Spleen (tissue), 11 donors: Measurements from ENCODE around the gene FAM234B. TPM values are rescaled to one million over a fixed set of nuclear protein-coding genes. Genes with fewer than 3 reads are reported as not detected.
A peak's percentile ranks its signal among the peaks of the same experiment; 100 is the strongest.

ENCODE experiments used
- DNase-seq: peaks from one replicate; pipeline ENCODE4 v3.0.0-alpha.2; 2020
- H3K27ac ChIP-seq, 8 donors: fragments of 200-600 bp; sonication (generic) in 7 of 8; 1 replicate in 4 of 8; 2 replicates in 4 of 8; pipeline versions ENCODE4 v1.5.0 to v1.8.0; 2016 to 2021; ENCODE audit warnings: inconsistent platforms in 4 of 8, mild to moderate bottlenecking in 4 of 8, moderate library complexity in 1 of 8
- H3K27me3 ChIP-seq, 7 donors: fragments of 200-600 bp; sonication (generic) in 6 of 7; replicated peaks in 1 of 7; 1 replicate in 4 of 7; 2 replicates in 3 of 7; pipeline versions ENCODE4 v1.5.0 to v1.8.0; 2016 to 2021; ENCODE audit warnings: inconsistent platforms in 3 of 7, mild to moderate bottlenecking in 1 of 7
- H3K36me3 ChIP-seq, 6 donors: fragments of 200-600 bp; sonication (generic) in 5 of 6; 1 replicate in 4 of 6; 2 replicates in 2 of 6; pipeline versions ENCODE4 v1.5.0 to v1.8.0; 2016 to 2021; ENCODE audit warnings: inconsistent platforms in 2 of 6
- H3K4me1 ChIP-seq, 6 donors: fragments of 200-600 bp; sonication (generic) in 5 of 6; 1 replicate in 3 of 6; 2 replicates in 3 of 6; pipeline versions ENCODE4 v1.5.0 to v1.8.0; 2016 to 2021; ENCODE audit warnings: inconsistent platforms in 3 of 6
- H3K4me3 ChIP-seq, 8 donors: fragments of 200-600 bp; sonication (generic) in 7 of 8; 1 replicate in 4 of 8; 2 replicates in 4 of 8; pipeline versions ENCODE4 v1.5.0 to v1.8.0; 2016 to 2021; ENCODE audit warnings: inconsistent platforms in 4 of 8, mild to moderate bottlenecking in 4 of 8, moderate library complexity in 2 of 8
- H3K9me3 ChIP-seq, 8 donors: fragments of 200-600 bp; sonication (generic) in 7 of 8; 1 replicate in 4 of 8; 2 replicates in 4 of 8; pipeline versions ENCODE4 v1.5.0 to v1.8.0; 2016 to 2021; ENCODE audit warnings: inconsistent platforms in 4 of 8
- CTCF ChIP-seq, 11 experiments: fragments of 200-600 bp in 7 of 11; fragments of 450-650 bp in 4 of 11; sonication (generic) in 4 of 11; IDR thresholded peaks in 8 of 11; conservative IDR thresholded peaks in 3 of 11; 1 replicate in 7 of 11; 2 replicates in 4 of 11; pipeline versions ENCODE4 v1.4.0 to v1.8.0; 2016 to 2021; ENCODE audit warnings: antibody characterized with exemption in 11 of 11, inconsistent platforms in 4 of 11, mild to moderate bottlenecking in 1 of 11
- POLR2A ChIP-seq, 3 donors: fragments of 450-650 bp; IDR thresholded peaks; one replicate each; pipeline ENCODE4 v1.5.1; 2017; ENCODE audit warnings: antibody characterized with exemption in 3 of 3, mild to moderate bottlenecking in 1 of 3
- POLR2AphosphoS5 ChIP-seq, 3 donors: sonication (generic); formaldehyde crosslinking; IDR thresholded peaks; one replicate each; pipeline ENCODE4 v1.5.1; 2017; ENCODE audit warnings: antibody characterized with exemption in 3 of 3
- WGBS, 5 donors: extraction: QIAGEN DNeasy Blood & Tissue Kit in 3 of 5; methylation state at CpG; one replicate each; pipeline versions ENCODE4 v1.1.5 to v1.1.7; 2013 to 2018; 5-methylcytosine and 5-hydroxymethylcytosine counted together
- intact Hi-C: fragments of 100-400 bp; cut with DNase I; formaldehyde crosslinking; loops from one replicate; pipeline ENCODE4 v1.15.0; 2023; ENCODE audit warnings: low total_unique reads
- polyA plus RNA-seq, 3 donors: library from polyadenylated mRNA; stranded (reverse); fragments of 200-250 nt; gene quantifications; one replicate each; pipeline ENCODE4 v1.2.1, GENCODE V29; 2013
- total RNA-seq, 7 donors: library from RNA; depleted of rRNA in 3 of 7; stranded (reverse); fragments of >200 nt in 3 of 7; fragmentation: NEBNext Ultra II Directional in 4 of 7; extraction: Animal tissue kit (Norgen Biotek cat#: 25700) in 4 of 7; gene quantifications; one replicate each; pipeline versions ENCODE4 v1.1.0 to v1.2.1, GENCODE V29; 2016 to 2021
- donor health status: healthy with polysubstance abuse.
- donor health status: DM: no; HTN: no; CAD: no; lungs with moderate emphysema.
- donor health status: DM: no; HTN: no; CAD: no.
- donor health status: Bipolar disorder and iron deficiency.
- donor health status: healthy.
- donor health status: DM: no; HTN: no; CAD: no.
- donor health status: DM: yes; HTN: yes; CAD: no.

The FAM234B gene
- total and polyA plus RNA-seq, 10 donors: 0.59 to 8.2 (median 6.2) TPM

- intact Hi-C loops: no loop called here
- H3K4me1 ChIP-seq: peaks cover 20 to 70% (median 52%) of the 10 kb centered on the region in 6 donors
- peak within 1 kb of the TSS; percentile 57 to 79 (median 70) for H3K4me3 ChIP-seq
- H3K27me3 ChIP-seq: no peaks in the 10 kb centered on the region
- TF ChIP-seq POLR2AphosphoS5 (IDR thresholded peaks at IDR 0.05) (peak; percentile 96 to 97 (median 97)), POLR2A (IDR thresholded peaks at IDR 0.05) (peak in 2 of 3 donors; percentile 35 to 83), CTCF (IDR thresholded peaks at IDR 0.05 in 8 of 11, conservative IDR thresholded peaks at IDR 0.05 in 3 of 11) (peak in 1 of 11 experiments; percentile 22)
- H3K36me3 ChIP-seq: no peaks in the 10 kb centered on the region
- peak within 1 kb of the TSS; percentile 84 to 96 (median 94) for H3K27ac ChIP-seq
- DNase-seq: peak; percentile 100
- no peaks in the 10 kb centered on the region for H3K9me3 ChIP-seq
- 0 to 2% (median 1%) methylated on average over 17 to 69 of the region's 69 CpGs for WGBS, 5 donors
These were observed 44.1 kb upstream of the FAM234B start, which contains the start of gene HEBP1 for GRCh38 chr12:12999959-13000615. Gene HEBP1, minus strand, starts transcription at chr12:13000265. Its CDS starts 151 bp downstream, at chr12:13000114.

GRCh38 chr12:13000616-13000924 is 43.6 kb upstream of the FAM234B start:
- 0 to 1% (median 0%) methylated on average over 11 to 16 of the region's 16 CpGs for WGBS, 5 donors
- Histone ChIP-seq H3K36me3 (no peaks in the 10 kb centered on the region), H3K27me3 (no peaks in the 10 kb centered on the region), H3K9me3 (no peaks in the 10 kb centered on the region), H3K4me1 (peaks cover 20 to 65% (median 51%) of the 10 kb centered on the region in 6 donors), H3K4me3 (peak overlapping the region; percentile 57 to 79 (median 70)), H3K27ac (peak overlapping the region; percentile 84 to 96 (median 94))
- DNase-seq: no peak
- intact Hi-C loops: no loop called here
- TF ChIP-seq POLR2AphosphoS5 (IDR thresholded peaks at IDR 0.05) (no peak), POLR2A (IDR thresholded peaks at IDR 0.05) (no peak), CTCF (IDR thresholded peaks at IDR 0.05 in 8 of 11, conservative IDR thresholded peaks at IDR 0.05 in 3 of 11) (no peak)

- peak overlapping the region; percentile 57 to 79 (median 70) for H3K4me3 ChIP-seq
- DNase-seq: peak; percentile 92
- no peaks in the 10 kb centered on the region for H3K9me3 ChIP-seq
- peaks cover 20 to 59% (median 48%) of the 10 kb centered on the region in 6 donors for H3K4me1 ChIP-seq
- no peaks in the 10 kb centered on the region for H3K27me3 ChIP-seq
- no peaks in the 10 kb centered on the region for H3K36me3 ChIP-seq
- WGBS, 5 donors: 0 to 1% (median 1%) methylated on average over 37 to 82 of the region's 82 CpGs
- H3K27ac ChIP-seq: peak overlapping the region; percentile 84 to 96 (median 94)
- TF ChIP-seq CTCF (IDR thresholded peaks at IDR 0.05 in 8 of 11, conservative IDR thresholded peaks at IDR 0.05 in 3 of 11): peak in 7 of 11 experiments; percentile 25 to 70 (median 54)
- TF ChIP-seq POLR2AphosphoS5 (IDR thresholded peaks at IDR 0.05): peak in 2 of 3 donors; percentile 37 to 47
- TF ChIP-seq POLR2A (IDR thresholded peaks at IDR 0.05): no peak
- intact Hi-C loops: no loop called here
These were observed 43.0 kb upstream of the FAM234B start for GRCh38 chr12:13000925-13001774.

GRCh38 chr12:13001775-13002040 is 42.5 kb upstream of the FAM234B start:
- no peaks in the 10 kb centered on the region for H3K27me3 ChIP-seq
- no peaks in the 10 kb centered on the region for H3K36me3 ChIP-seq
- peak overlapping the region; percentile 57 to 79 (median 70) for H3K4me3 ChIP-seq
- WGBS, 5 donors: 34 to 70% (median 48%) methylated on average over 10 to 16 of the region's 16 CpGs
- intact Hi-C loops: no loop called here
- peak overlapping the region; percentile 84 to 96 (median 94) for H3K27ac ChIP-seq
- no peak for DNase-seq
- H3K4me1 ChIP-seq: peaks cover 20 to 54% (median 43%) of the 10 kb centered on the region in 6 donors
- H3K9me3 ChIP-seq: no peaks in the 10 kb centered on the region
- no peak for TF ChIP-seq POLR2AphosphoS5 (IDR thresholded peaks at IDR 0.05)
- no peak for TF ChIP-seq CTCF (IDR thresholded peaks at IDR 0.05 in 8 of 11, conservative IDR thresholded peaks at IDR 0.05 in 3 of 11)
- no peak for TF ChIP-seq POLR2A (IDR thresholded peaks at IDR 0.05)
